Esophagus squamous epithelium (tissue), 5 donors: Measurements from ENCODE around the gene RCOR1. TPM values are rescaled to one million over a fixed set of nuclear protein-coding genes. Genes with fewer than 3 reads are reported as not detected.

ENCODE experiments used
- DNase-seq: peaks from one replicate; lab custom pipeline; 2025; lab: John Stamatoyannopoulos, UW
- H3K27ac ChIP-seq, 4 donors: fragments of 200-600 bp; sonication (generic); one replicate each; pipeline ENCODE4 v1.5.1; 2016 to 2019; ENCODE audit warnings: mild to moderate bottlenecking in 1 of 4
- H3K27me3 ChIP-seq, 4 donors: fragments of 200-600 bp; sonication (generic); 1 replicate in 3 of 4; 2 replicates in 1 of 4; pipeline versions ENCODE4 v1.5.1 to v1.6.0; 2017 to 2021; ENCODE audit warnings: antibody characterized with exemption in 1 of 4
- H3K36me3 ChIP-seq, 3 donors: fragments of 200-600 bp; sonication (generic); one replicate each; pipeline ENCODE4 v1.5.1; 2016 to 2019
- H3K4me1 ChIP-seq, 3 donors: fragments of 200-600 bp; sonication (generic); one replicate each; pipeline ENCODE4 v1.5.1; 2017 to 2019
- H3K4me3 ChIP-seq, 4 donors: fragments of 200-600 bp; sonication (generic); 1 replicate in 3 of 4; 2 replicates in 1 of 4; pipeline ENCODE4 v1.5.1; 2016 to 2019; ENCODE audit warnings: mild to moderate bottlenecking in 2 of 4, moderate library complexity in 1 of 4
- H3K9me3 ChIP-seq, 3 donors: fragments of 200-600 bp; sonication (generic); one replicate each; pipeline ENCODE4 v1.5.1; 2016 to 2019
- CTCF ChIP-seq, 6 experiments: fragments of 450-650 bp in 4 of 6; fragments of 200-600 bp in 2 of 6; sonication (generic) in 2 of 6; IDR thresholded peaks; one replicate each; pipeline ENCODE4 v1.5.1; 2016 to 2019; ENCODE audit warnings: antibody characterized with exemption in 6 of 6, mild to moderate bottlenecking in 4 of 6, moderate library complexity in 4 of 6
- POLR2A ChIP-seq, 4 donors: fragments of 450-650 bp; IDR thresholded peaks; one replicate each; pipeline ENCODE4 v1.6.1; 2017; ENCODE audit warnings: antibody characterized with exemption in 4 of 4, mild to moderate bottlenecking in 4 of 4, moderate library complexity in 3 of 4
- WGBS, 2 donors: methylation state at CpG; one replicate each; pipeline ENCODE4 v1.1.5; 2018; 5-methylcytosine and 5-hydroxymethylcytosine counted together
- intact Hi-C: fragments of 100-400 bp; cut with DNase I; formaldehyde crosslinking; loops from one replicate; pipeline ENCODE4 v1.15.0; 2022
- total RNA-seq, 4 donors: library from RNA; depleted of rRNA; stranded (reverse); fragments of >200 nt; gene quantifications; one replicate each; pipeline ENCODE4 v1.1.0, GENCODE V29; 2016
- donor health status: DM: yes; HTN: yes; CAD: no.

RCOR1 gene
- total RNA-seq, 4 donors from 2014 or later, result 25.6 to 56.9 (median 35.2) TPM

DNA sequence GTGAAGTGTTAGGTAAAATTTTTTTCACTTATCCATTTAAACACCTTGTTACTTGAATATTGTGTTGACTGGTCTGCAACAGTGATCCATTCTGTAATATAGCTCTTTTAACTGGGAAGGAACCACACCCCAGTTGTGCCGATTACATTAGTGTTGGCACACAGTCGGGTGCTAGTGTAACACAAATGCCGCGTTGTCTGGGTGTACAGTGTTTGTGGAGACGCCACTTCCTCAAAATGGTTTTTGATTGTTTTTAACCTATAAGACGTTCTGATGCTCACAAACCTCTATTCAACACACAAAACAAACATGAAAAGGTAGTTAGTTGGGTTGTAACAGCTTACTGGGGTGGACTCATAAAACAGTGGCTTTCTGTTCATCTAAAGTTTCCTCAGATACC, 136.8 kb downstream of the RCOR1 start:
- Histone ChIP-seq H3K36me3 (peaks cover 10 to 98% (median 11%) of the 10 kb centered on the region in 3 donors), H3K4me3 (no peak overlapping the region), H3K27ac (no peak overlapping the region), H3K27me3 (no peaks in the 10 kb centered on the region), H3K9me3 (no peaks in the 10 kb centered on the region), H3K4me1 (no peaks in the 10 kb centered on the region)
- TF ChIP-seq POLR2A (IDR thresholded peaks at IDR 0.05), result no peak
- no peak for TF ChIP-seq CTCF (IDR thresholded peaks at IDR 0.05)
- DNase-seq, result no peak
- intact Hi-C loops, result no loop called here
- WGBS, 2 donors, result 64 to 84% methylated on average over 6 of the region's 6 CpGs

DNA sequence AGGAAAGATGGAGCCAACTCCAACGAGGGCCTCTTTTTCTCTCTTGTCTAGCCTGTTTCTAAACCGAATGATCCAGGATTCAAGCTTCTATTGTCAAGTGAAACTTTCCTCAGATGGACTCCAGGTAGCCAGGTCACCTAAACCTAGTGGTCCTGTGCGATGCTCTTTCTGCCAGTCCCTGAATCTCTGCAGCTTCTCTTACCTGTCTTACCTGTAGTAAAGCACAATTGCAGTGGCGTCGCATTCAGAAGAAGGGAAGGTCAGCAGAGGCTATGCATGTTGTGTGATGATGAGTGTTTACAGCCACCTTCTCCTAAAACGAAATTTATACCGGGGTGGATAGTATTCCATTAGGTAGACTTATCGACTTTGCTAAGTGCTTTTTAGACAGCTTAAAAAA, 137.4 kb downstream of the RCOR1 start:
- Histone ChIP-seq H3K4me1 (no peaks in the 10 kb centered on the region), H3K4me3 (no peak overlapping the region), H3K9me3 (no peaks in the 10 kb centered on the region), H3K27ac (no peak overlapping the region), H3K36me3 (peaks cover 7 to 97% (median 7%) of the 10 kb centered on the region in 3 donors), H3K27me3 (no peaks in the 10 kb centered on the region)
- no peak for DNase-seq
- WGBS, 2 donors, result 78 to 91% methylated on average over 5 to 8 of the region's 8 CpGs
- intact Hi-C loops, result no loop called here
- no peak for TF ChIP-seq POLR2A (IDR thresholded peaks at IDR 0.05)
- TF ChIP-seq CTCF (IDR thresholded peaks at IDR 0.05), result no peak

DNA sequence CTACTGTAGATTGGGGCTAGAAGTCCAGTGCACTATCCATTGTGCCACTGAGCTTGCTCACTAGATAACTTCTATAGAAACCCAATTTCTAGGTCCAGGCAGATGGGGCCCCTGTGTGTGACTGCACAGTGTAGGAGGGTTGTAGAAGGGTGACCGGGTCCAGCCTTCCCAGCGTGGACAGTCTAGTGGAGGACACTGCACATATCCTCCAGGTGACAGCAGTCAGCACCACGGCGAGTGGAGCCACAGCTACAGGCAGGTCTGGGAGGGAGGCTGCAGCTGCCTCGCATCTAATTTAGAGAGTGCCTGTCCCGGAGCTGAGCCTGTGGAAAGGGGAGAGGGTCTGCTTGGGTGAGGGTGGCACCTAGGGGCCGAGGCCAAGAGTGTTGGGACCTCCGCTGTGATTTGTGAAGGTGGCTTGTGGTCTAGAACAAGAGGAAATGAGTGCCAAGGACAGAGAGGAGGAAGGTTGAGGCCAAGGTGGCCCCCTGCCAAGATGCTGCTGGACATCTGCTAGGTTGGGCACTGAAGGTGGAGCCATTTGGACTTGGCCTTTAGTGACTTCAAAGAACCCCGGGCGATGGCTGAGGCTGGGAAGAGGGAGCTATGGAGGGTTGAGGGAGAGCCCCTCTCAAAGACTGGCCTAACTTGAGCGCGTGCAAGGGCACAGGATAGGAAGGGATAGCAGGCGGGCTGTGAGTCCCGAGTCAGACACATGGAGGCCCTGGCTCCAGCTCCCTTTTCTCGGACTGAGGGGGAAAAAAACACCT, 138.8 kb downstream of the RCOR1 start:
- Histone ChIP-seq H3K9me3 (no peaks in the 10 kb centered on the region), H3K4me3 (no peak overlapping the region), H3K36me3 (peaks cover 7 to 96% (median 7%) of the 10 kb centered on the region in 3 donors), H3K27ac (no peak overlapping the region), H3K27me3 (no peaks in the 10 kb centered on the region), H3K4me1 (no peaks in the 10 kb centered on the region)
- DNase-seq, result no peak
- TF ChIP-seq POLR2A (IDR thresholded peaks at IDR 0.05), result no peak
- no peak for TF ChIP-seq CTCF (IDR thresholded peaks at IDR 0.05)
- WGBS, 2 donors, result 89 to 94% methylated on average over 8 to 15 of the region's 15 CpGs
- intact Hi-C loops, result no loop called here

- DNase-seq, result no peak
- intact Hi-C loops, result no loop called here
Measured at GRCh38 chr14:102731871-102732800, 139.7 kb downstream of the RCOR1 start.

More at GRCh38 chr14:102731871-102732800, 139.7 kb downstream of the RCOR1 start:
- Histone ChIP-seq H3K36me3 (peaks cover 0 to 96% (median 2%) of the 10 kb centered on the region in 3 donors), H3K27ac (no peak overlapping the region), H3K27me3 (no peaks in the 10 kb centered on the region), H3K4me3 (no peak overlapping the region), H3K9me3 (no peaks in the 10 kb centered on the region), H3K4me1 (no peaks in the 10 kb centered on the region)
- TF ChIP-seq POLR2A (IDR thresholded peaks at IDR 0.05) (no peak), CTCF (IDR thresholded peaks at IDR 0.05) (no peak)
- WGBS, 2 donors, result 90 to 91% methylated on average over 9 to 13 of the region's 13 CpGs
